Liver (tissue), 9 donors: ENCODE measurements around the gene PKP4. TPM values are rescaled to one million over a fixed set of nuclear protein-coding genes. Genes with fewer than 3 reads are reported as not detected.

Experiments used
- DNase-seq: peaks from one replicate; pipeline ENCODE4 v3.0.0-alpha.2; 2017; ENCODE audit warnings: low spot score
- H3K27ac ChIP-seq, 2 donors: one replicate each; pipeline ENCODE4 v1.7.0; 2013; ENCODE audit warnings: inconsistent platforms in 2 of 2, low read length in 2 of 2, control low read depth in 1 of 2, low read depth in 1 of 2, mild to moderate bottlenecking in 1 of 2
- H3K27me3 ChIP-seq, 4 donors: one replicate each; pipeline versions ENCODE4 v1.6.1 to v1.7.0; 2013; ENCODE audit warnings: low read length in 3 of 4, inconsistent platforms in 1 of 4, mild to moderate bottlenecking in 1 of 4, moderate library complexity in 1 of 4; ENCODE audit not compliant: control insufficient read depth in 4 of 4, insufficient read depth in 4 of 4
- H3K36me3 ChIP-seq, 4 donors: one replicate each; pipeline versions ENCODE4 v1.6.1 to v1.7.0; 2013; ENCODE audit warnings: low read length in 3 of 4, mild to moderate bottlenecking in 3 of 4, low read depth in 1 of 4, moderate library complexity in 1 of 4; ENCODE audit not compliant: control insufficient read depth in 4 of 4, insufficient read depth in 3 of 4
- H3K4me1 ChIP-seq, 4 donors: one replicate each; pipeline versions ENCODE4 v1.6.1 to v1.7.0; 2013; ENCODE audit warnings: low read length in 3 of 4, mild to moderate bottlenecking in 3 of 4, moderate library complexity in 1 of 4; ENCODE audit not compliant: control insufficient read depth in 4 of 4, insufficient read depth in 4 of 4
- H3K4me3 ChIP-seq, 3 donors: one replicate each; pipeline versions ENCODE4 v1.6.1 to v1.7.0; 2013; ENCODE audit warnings: low read length in 3 of 3, control low read depth in 1 of 3, low read depth in 1 of 3, mild to moderate bottlenecking in 1 of 3
- H3K9ac ChIP-seq, 2 donors: one replicate each; pipeline ENCODE4 v1.7.0; 2013; ENCODE audit warnings: low read length in 2 of 2, mild to moderate bottlenecking in 2 of 2, moderate library complexity in 2 of 2, control low read depth in 1 of 2, low read depth in 1 of 2
- H3K9me3 ChIP-seq, 4 donors: one replicate each; pipeline versions ENCODE4 v1.6.1 to v1.7.0; 2013; ENCODE audit warnings: low read length in 3 of 4; ENCODE audit not compliant: control insufficient read depth in 4 of 4
- EGR1 ChIP-seq, 2 donors: IDR thresholded peaks; 2 replicates each; pipeline ENCODE4 v1.6.1; 2016 to 2018; ENCODE audit warnings: antibody characterized with exemption in 2 of 2, low read depth in 2 of 2
- FOXA1 ChIP-seq: IDR thresholded peaks from 2 replicates; pipeline ENCODE4 v1.6.1; 2016; ENCODE audit warnings: antibody characterized with exemption
- FOXA2 ChIP-seq: IDR thresholded peaks from 2 replicates; pipeline ENCODE4 v1.6.1; 2016; ENCODE audit warnings: antibody characterized with exemption
- GABPA ChIP-seq, 2 donors: IDR thresholded peaks in 1 of 2; conservative IDR thresholded peaks in 1 of 2; 2 replicates each; pipeline ENCODE4 v1.6.1; 2016; ENCODE audit warnings: antibody characterized with exemption in 2 of 2, mild to moderate bottlenecking in 1 of 2, moderate library complexity in 1 of 2
- HNF4A ChIP-seq, 2 donors: conservative IDR thresholded peaks; 2 replicates each; pipeline ENCODE4 v1.6.1; 2016; ENCODE audit warnings: antibody characterized with exemption in 2 of 2, mild to moderate bottlenecking in 2 of 2
- HNF4G ChIP-seq: IDR thresholded peaks from 2 replicates; pipeline ENCODE4 v1.6.1; 2016; ENCODE audit warnings: antibody characterized with exemption
- JUND ChIP-seq, 2 donors: IDR thresholded peaks; 2 replicates each; pipeline ENCODE4 v1.6.1; 2016; ENCODE audit warnings: antibody characterized with exemption in 2 of 2
- NR2F2 ChIP-seq: IDR thresholded peaks from 2 replicates; pipeline ENCODE4 v1.6.1; 2016; ENCODE audit warnings: antibody characterized with exemption
- RAD21 ChIP-seq, 2 donors: IDR thresholded peaks; 2 replicates each; pipeline ENCODE4 v1.6.1; 2016; ENCODE audit warnings: antibody characterized with exemption in 2 of 2, mild to moderate bottlenecking in 2 of 2
- RXRA ChIP-seq, 2 donors: IDR thresholded peaks; 2 replicates each; pipeline ENCODE4 v1.6.1; 2017 to 2018; ENCODE audit warnings: antibody characterized with exemption in 2 of 2, mild to moderate bottlenecking in 1 of 2
- SP1 ChIP-seq: IDR thresholded peaks from 2 replicates; pipeline ENCODE4 v1.6.1; 2018; ENCODE audit warnings: antibody characterized with exemption, mild to moderate bottlenecking
- TAF1 ChIP-seq: conservative IDR thresholded peaks from 2 replicates; pipeline ENCODE4 v1.6.1; 2016; ENCODE audit warnings: antibody characterized with exemption, mild to moderate bottlenecking
- YY1 ChIP-seq: IDR thresholded peaks from 2 replicates; pipeline ENCODE4 v1.6.1; 2016; ENCODE audit warnings: antibody characterized with exemption, mild to moderate bottlenecking
- WGBS: extraction: QIAGEN DNeasy Blood & Tissue Kit; methylation state at CpG from one replicate; pipeline ENCODE4 v1.1.7; 2013; 5-methylcytosine and 5-hydroxymethylcytosine counted together
- polyA plus RNA-seq, 2 donors: library from polyadenylated mRNA; stranded (reverse) in 1 of 2; unstranded in 1 of 2; fragments of 200-250 nt in 1 of 2; fragments of >200 nt in 1 of 2; fragmentation: Nextera tagmentation in 1 of 2; extraction: Ambion mirVana in 1 of 2; gene quantifications; one replicate each; pipeline versions ENCODE4 v1.2.1 to v1.2.3, GENCODE V29; 2013 to 2015
- total RNA-seq, 2 donors: library from RNA; depleted of rRNA; stranded (reverse); fragments of >200 nt; gene quantifications; one replicate each; pipeline ENCODE4 v1.2.3, GENCODE V29; 2014
- TF ChIP-seq, protein P1 (sequence below): IDR thresholded peaks from 2 replicates; pipeline ENCODE4 v1.6.1; 2016; ENCODE audit warnings: antibody characterized with exemption
- TF ChIP-seq, protein P2 (sequence below): fragments of 150-350 bp; IDR thresholded peaks from 2 replicates; pipeline ENCODE4 v1.5.1; 2017; ENCODE audit warnings: improper control_type of control experiment, low read depth, low read length; ENCODE audit not compliant: missing input control
- TF ChIP-seq, protein P3 (sequence below): IDR thresholded peaks from 2 replicates; pipeline ENCODE4 v1.6.1; 2016; ENCODE audit warnings: antibody characterized with exemption
- TF ChIP-seq, protein P4 (sequence below): IDR thresholded peaks from 2 replicates; pipeline ENCODE4 v1.6.1; 2016; ENCODE audit warnings: antibody characterized with exemption, mild to moderate bottlenecking
- TF ChIP-seq, protein P5 (sequence below): IDR thresholded peaks from 2 replicates; pipeline ENCODE4 v1.6.1; 2016; ENCODE audit warnings: antibody characterized with exemption
- donor health status: healthy.
- donor health status: healthy.
- donor health status: healthy.
- donor health status: healthy.
- donor health status: healthy.

PKP4 gene
- total and polyA plus RNA-seq, 4 donors: 7.7 to 33.8 (median 19.0) TPM

DNA sequence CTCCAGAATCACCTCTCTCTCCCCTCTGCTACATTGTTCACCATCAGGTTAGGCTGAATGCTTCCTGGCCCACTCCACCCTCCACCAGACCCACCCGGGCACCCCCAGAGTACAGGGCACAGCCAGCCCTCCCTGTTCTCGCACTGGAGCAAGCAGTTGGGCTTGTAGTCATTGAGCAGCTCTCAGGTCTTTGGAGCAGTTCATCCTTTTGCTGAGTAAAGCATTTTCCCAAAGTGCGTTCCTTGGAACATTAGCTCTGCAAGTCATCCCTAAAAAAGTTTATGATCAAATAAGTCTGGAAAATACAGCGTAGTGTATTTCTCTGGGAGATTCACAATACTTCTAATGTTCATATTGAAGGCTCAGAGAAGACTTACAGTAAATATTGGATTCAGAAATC, 234.9 kb downstream of the PKP4 start:
- no peak overlapping the region for H3K4me3 ChIP-seq
- no peaks in the 10 kb centered on the region for H3K27me3 ChIP-seq
- TF ChIP-seq, protein P1, sequence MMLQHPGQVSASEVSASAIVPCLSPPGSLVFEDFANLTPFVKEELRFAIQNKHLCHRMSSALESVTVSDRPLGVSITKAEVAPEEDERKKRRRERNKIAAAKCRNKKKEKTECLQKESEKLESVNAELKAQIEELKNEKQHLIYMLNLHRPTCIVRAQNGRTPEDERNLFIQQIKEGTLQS: no peak
- TF ChIP-seq FOXA1: no peak
- no peak for TF ChIP-seq TAF1
- no peak for TF ChIP-seq RXRA (IDR thresholded peaks at IDR 0.05)
- no peak for TF ChIP-seq GABPA (IDR thresholded peaks at IDR 0.05 in 1 of 2, conservative IDR thresholded peaks at IDR 0.05 in 1 of 2)
- TF ChIP-seq, protein P2, sequence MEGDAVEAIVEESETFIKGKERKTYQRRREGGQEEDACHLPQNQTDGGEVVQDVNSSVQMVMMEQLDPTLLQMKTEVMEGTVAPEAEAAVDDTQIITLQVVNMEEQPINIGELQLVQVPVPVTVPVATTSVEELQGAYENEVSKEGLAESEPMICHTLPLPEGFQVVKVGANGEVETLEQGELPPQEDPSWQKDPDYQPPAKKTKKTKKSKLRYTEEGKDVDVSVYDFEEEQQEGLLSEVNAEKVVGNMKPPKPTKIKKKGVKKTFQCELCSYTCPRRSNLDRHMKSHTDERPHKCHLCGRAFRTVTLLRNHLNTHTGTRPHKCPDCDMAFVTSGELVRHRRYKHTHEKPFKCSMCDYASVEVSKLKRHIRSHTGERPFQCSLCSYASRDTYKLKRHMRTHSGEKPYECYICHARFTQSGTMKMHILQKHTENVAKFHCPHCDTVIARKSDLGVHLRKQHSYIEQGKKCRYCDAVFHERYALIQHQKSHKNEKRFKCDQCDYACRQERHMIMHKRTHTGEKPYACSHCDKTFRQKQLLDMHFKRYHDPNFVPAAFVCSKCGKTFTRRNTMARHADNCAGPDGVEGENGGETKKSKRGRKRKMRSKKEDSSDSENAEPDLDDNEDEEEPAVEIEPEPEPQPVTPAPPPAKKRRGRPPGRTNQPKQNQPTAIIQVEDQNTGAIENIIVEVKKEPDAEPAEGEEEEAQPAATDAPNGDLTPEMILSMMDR: no peak
- no peak for TF ChIP-seq HNF4A (conservative IDR thresholded peaks at IDR 0.05)
- no peak for TF ChIP-seq RAD21 (IDR thresholded peaks at IDR 0.05)
- no peaks in the 10 kb centered on the region for H3K4me1 ChIP-seq
- H3K36me3 ChIP-seq: no peaks in the 10 kb centered on the region
- 91% methylated on average over 4 of the region's 4 CpGs for WGBS
- H3K27ac ChIP-seq: no peak overlapping the region
- peak; percentile 6 for DNase-seq
- H3K9ac ChIP-seq: no peak overlapping the region
- H3K9me3 ChIP-seq: peaks cover 0 to 3% (median 0%) of the 10 kb centered on the region in 4 donors

DNA sequence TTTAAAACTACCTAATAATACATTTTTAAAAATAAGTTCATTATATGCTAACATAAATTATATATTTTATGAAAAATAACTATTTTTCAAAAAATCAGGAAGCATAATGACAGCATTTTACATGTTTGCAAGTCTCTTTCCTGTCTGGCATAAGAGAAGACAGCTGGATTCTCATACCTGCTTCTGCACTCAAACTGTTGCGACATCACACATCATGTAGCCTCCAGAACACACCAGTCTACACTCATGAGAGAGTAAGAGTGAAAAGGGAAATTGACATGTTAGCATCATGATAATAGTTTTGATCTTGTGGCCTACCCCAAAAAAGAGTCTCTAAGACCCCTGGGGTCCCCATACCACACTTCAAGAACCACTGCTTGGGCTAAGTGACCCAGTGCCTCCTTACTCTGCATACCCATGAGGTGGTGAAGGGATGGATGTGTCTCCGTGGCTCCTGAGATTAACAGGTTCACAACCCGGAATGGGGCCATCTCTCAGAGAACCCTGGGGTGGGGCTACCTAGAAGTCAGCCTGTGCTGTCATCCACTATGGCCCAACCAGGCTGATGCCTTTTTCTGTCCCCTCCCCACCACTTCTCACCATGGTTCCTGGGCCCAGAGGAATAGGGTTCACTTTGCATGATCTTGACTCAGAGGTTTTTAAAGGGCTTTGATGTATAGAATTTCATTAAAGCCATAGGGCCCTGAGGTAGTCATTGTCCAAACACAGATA, 235.8 kb downstream of the PKP4 start:
- H3K4me3 ChIP-seq: no peak overlapping the region
- 90% methylated on average over 3 of the region's 3 CpGs for WGBS
- H3K36me3 ChIP-seq: no peaks in the 10 kb centered on the region
- H3K27me3 ChIP-seq: no peaks in the 10 kb centered on the region
- peaks cover 0 to 7% (median 0%) of the 10 kb centered on the region in 4 donors for H3K9me3 ChIP-seq
- TF ChIP-seq EGR1 (IDR thresholded peaks at IDR 0.05; ENCODE audit: low read depth in 2 of 2) (no peak), HNF4G (no peak), GABPA (IDR thresholded peaks at IDR 0.05 in 1 of 2, conservative IDR thresholded peaks at IDR 0.05 in 1 of 2) (no peak), RXRA (IDR thresholded peaks at IDR 0.05) (no peak), FOXA1 (no peak), HNF4A (conservative IDR thresholded peaks at IDR 0.05) (no peak), JUND (IDR thresholded peaks at IDR 0.05) (no peak), SP1 (no peak), RAD21 (IDR thresholded peaks at IDR 0.05) (no peak), FOXA2 (no peak), NR2F2 (no peak), TAF1 (no peak), YY1 (no peak)
- TF ChIP-seq, protein P3, sequence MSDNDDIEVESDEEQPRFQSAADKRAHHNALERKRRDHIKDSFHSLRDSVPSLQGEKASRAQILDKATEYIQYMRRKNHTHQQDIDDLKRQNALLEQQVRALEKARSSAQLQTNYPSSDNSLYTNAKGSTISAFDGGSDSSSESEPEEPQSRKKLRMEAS: no peak
- TF ChIP-seq, protein P2: no peak
- TF ChIP-seq, protein P4, sequence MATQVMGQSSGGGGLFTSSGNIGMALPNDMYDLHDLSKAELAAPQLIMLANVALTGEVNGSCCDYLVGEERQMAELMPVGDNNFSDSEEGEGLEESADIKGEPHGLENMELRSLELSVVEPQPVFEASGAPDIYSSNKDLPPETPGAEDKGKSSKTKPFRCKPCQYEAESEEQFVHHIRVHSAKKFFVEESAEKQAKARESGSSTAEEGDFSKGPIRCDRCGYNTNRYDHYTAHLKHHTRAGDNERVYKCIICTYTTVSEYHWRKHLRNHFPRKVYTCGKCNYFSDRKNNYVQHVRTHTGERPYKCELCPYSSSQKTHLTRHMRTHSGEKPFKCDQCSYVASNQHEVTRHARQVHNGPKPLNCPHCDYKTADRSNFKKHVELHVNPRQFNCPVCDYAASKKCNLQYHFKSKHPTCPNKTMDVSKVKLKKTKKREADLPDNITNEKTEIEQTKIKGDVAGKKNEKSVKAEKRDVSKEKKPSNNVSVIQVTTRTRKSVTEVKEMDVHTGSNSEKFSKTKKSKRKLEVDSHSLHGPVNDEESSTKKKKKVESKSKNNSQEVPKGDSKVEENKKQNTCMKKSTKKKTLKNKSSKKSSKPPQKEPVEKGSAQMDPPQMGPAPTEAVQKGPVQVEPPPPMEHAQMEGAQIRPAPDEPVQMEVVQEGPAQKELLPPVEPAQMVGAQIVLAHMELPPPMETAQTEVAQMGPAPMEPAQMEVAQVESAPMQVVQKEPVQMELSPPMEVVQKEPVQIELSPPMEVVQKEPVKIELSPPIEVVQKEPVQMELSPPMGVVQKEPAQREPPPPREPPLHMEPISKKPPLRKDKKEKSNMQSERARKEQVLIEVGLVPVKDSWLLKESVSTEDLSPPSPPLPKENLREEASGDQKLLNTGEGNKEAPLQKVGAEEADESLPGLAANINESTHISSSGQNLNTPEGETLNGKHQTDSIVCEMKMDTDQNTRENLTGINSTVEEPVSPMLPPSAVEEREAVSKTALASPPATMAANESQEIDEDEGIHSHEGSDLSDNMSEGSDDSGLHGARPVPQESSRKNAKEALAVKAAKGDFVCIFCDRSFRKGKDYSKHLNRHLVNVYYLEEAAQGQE: no peak
- TF ChIP-seq, protein P1: no peak
- TF ChIP-seq, protein P5, sequence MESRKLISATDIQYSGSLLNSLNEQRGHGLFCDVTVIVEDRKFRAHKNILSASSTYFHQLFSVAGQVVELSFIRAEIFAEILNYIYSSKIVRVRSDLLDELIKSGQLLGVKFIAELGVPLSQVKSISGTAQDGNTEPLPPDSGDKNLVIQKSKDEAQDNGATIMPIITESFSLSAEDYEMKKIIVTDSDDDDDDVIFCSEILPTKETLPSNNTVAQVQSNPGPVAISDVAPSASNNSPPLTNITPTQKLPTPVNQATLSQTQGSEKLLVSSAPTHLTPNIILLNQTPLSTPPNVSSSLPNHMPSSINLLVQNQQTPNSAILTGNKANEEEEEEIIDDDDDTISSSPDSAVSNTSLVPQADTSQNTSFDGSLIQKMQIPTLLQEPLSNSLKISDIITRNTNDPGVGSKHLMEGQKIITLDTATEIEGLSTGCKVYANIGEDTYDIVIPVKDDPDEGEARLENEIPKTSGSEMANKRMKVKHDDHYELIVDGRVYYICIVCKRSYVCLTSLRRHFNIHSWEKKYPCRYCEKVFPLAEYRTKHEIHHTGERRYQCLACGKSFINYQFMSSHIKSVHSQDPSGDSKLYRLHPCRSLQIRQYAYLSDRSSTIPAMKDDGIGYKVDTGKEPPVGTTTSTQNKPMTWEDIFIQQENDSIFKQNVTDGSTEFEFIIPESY: no peak
- H3K4me1 ChIP-seq: no peaks in the 10 kb centered on the region
- H3K27ac ChIP-seq: no peak overlapping the region
- H3K9ac ChIP-seq: no peak overlapping the region
- peak; percentile 9 for DNase-seq
